A673 (cell line): ENCODE results near the gene CHEK2. TPM values are rescaled to one million over a fixed set of nuclear protein-coding genes. Genes with fewer than 3 reads are reported as not detected.
A peak's percentile ranks its signal among the peaks of the same experiment; 100 is the strongest.

Experiments used
- BruUV-seq: library from RNA; stranded (reverse); fragments of 400-500 nt; replicated peaks from 2 replicates; lab custom pipeline; 2021; lab: Mats Ljungman, UMichigan
- CTCF ChIA-PET: fragments of 300-600 bp; sonication (Branson Sonifier 250); formaldehyde crosslinking; loops from one replicate; lab custom pipeline; 2022; ENCODE audit warnings: antibody characterized with exemption; lab: Charles Lee
- POLR2A ChIA-PET: fragments of 300-600 bp; sonication (Branson Sonifier 250); formaldehyde crosslinking; loops from one replicate; lab custom pipeline; 2022; ENCODE audit warnings: antibody characterized with exemption; ENCODE audit not compliant: low non-redundant PET; lab: Charles Lee
- DNase-seq: peaks from one replicate; pipeline ENCODE4 v3.0.0-alpha.2; 2015; ENCODE audit warnings: low spot score
- H3K27ac ChIP-seq: fragments of 200-600 bp; sonication (generic); 2 replicates; pipeline ENCODE4 v1.5.1; 2016; ENCODE audit warnings: mixed run types, low read depth, mild to moderate bottlenecking, mixed read lengths, antibody characterized with exemption, low read length; ENCODE audit not compliant: poor library complexity, severe bottlenecking
- H3K27me3 ChIP-seq: fragments of 200-600 bp; sonication (generic); replicated peaks from 2 replicates; pipeline ENCODE4 v1.6.1; 2017; ENCODE audit warnings: mixed run types, low read depth, mild to moderate bottlenecking, mixed read lengths, antibody characterized with exemption, low read length; ENCODE audit not compliant: insufficient read depth, poor library complexity
- H3K36me3 ChIP-seq: fragments of 200-600 bp; sonication (generic); 2 replicates; pipeline ENCODE4 v1.6.1; 2016; ENCODE audit warnings: mixed run types, mild to moderate bottlenecking, mixed read lengths, antibody characterized with exemption, low read length; ENCODE audit not compliant: insufficient read depth, poor library complexity, severe bottlenecking
- H3K4me1 ChIP-seq: fragments of 200-600 bp; sonication (generic); 2 replicates; pipeline ENCODE4 v1.6.1; 2017; ENCODE audit warnings: mixed run types, mild to moderate bottlenecking, mixed read lengths, antibody characterized with exemption, low read length; ENCODE audit not compliant: insufficient read depth, poor library complexity, severe bottlenecking
- H3K4me3 ChIP-seq: fragments of 200-600 bp; sonication (generic); 2 replicates; pipeline ENCODE4 v1.5.1; 2016; ENCODE audit warnings: low read depth, mixed run types, mild to moderate bottlenecking, mixed read lengths, low read length; ENCODE audit not compliant: poor library complexity, severe bottlenecking
- H3K9me3 ChIP-seq: fragments of 200-600 bp; sonication (generic); 2 replicates; pipeline ENCODE4 v1.6.1; 2016; ENCODE audit warnings: mixed run types, low read depth, mild to moderate bottlenecking, mixed read lengths, antibody characterized with exemption, low read length; ENCODE audit not compliant: poor library complexity, severe bottlenecking
- EZH2 ChIP-seq: fragments of 200-600 bp; sonication (generic); IDR thresholded peaks from 2 replicates; pipeline ENCODE4 v1.6.1; 2017; ENCODE audit warnings: borderline replicate concordance, low read depth, mild to moderate bottlenecking, mixed read lengths, antibody characterized with exemption, low read length; ENCODE audit not compliant: poor library complexity, severe bottlenecking
- intact Hi-C: fragments of 100-400 bp; cut with micrococcal nuclease; formaldehyde crosslinking; loops from one replicate; pipeline ENCODE4 v1.10.0; 2022; ENCODE audit not compliant: unreplicated experiment
- total RNA-seq: library from RNA; stranded (reverse); gene quantifications from 2 replicates; pipeline ENCODE4 v1.2.3, GENCODE V29; 2021
- TF ChIP-seq, protein P1 (sequence below): fragments of 300-800, 200-600 bp; sonication (generic); conservative IDR thresholded peaks from 2 replicates; pipeline ENCODE4 v1.5.1; 2017; ENCODE audit warnings: low read depth, mild to moderate bottlenecking, antibody characterized with exemption, low read length, moderate library complexity, mixed read lengths

Gene CHEK2
- total RNA-seq, 1 experiment from 2014 or later: 53.7 TPM

DNA sequence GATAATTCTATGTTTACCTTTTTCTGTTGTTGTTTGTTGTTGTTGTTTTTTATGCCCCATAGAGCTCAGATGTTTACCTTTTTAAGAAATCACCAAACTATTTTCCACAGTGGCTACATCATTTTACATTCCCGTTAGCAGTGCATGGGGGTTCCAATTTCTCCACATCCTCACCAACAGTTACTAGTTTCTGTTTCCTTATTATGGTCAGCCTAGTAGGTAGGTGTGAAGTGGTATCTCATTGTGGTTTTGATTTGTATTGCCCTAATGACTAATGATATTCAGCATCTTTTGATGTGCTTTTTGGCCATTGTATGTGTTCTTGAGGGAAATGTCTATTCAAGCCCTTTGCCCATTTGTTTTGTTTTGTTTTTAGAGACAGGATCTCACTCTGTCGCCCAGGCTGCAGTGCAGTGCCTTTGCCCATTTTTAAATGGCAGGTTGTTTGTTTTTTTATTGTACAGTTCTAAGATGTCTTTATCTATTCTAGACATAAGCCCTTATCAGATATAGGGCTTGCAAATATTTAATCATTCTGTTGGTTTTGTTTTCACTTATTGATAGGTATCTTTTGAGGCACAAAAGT, 27.5 kb downstream of the CHEK2 start:
- peaks cover 28% of the 10 kb centered on the region for H3K36me3 ChIP-seq
- no TSS peak for BruUV-seq
- ChIA-PET POLR2A (no interaction called here), CTCF (no interaction called here)
- DNase-seq: no peak
- no peak for TF ChIP-seq EZH2
- TF ChIP-seq, protein P1, sequence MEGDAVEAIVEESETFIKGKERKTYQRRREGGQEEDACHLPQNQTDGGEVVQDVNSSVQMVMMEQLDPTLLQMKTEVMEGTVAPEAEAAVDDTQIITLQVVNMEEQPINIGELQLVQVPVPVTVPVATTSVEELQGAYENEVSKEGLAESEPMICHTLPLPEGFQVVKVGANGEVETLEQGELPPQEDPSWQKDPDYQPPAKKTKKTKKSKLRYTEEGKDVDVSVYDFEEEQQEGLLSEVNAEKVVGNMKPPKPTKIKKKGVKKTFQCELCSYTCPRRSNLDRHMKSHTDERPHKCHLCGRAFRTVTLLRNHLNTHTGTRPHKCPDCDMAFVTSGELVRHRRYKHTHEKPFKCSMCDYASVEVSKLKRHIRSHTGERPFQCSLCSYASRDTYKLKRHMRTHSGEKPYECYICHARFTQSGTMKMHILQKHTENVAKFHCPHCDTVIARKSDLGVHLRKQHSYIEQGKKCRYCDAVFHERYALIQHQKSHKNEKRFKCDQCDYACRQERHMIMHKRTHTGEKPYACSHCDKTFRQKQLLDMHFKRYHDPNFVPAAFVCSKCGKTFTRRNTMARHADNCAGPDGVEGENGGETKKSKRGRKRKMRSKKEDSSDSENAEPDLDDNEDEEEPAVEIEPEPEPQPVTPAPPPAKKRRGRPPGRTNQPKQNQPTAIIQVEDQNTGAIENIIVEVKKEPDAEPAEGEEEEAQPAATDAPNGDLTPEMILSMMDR: no peak
- H3K9me3 ChIP-seq: no peaks in the 10 kb centered on the region
- intact Hi-C loops: no loop called here
- H3K4me3 ChIP-seq: no peak overlapping the region
- no peak overlapping the region for H3K27ac ChIP-seq
- no peaks in the 10 kb centered on the region for H3K27me3 ChIP-seq
- H3K4me1 ChIP-seq: peaks cover 35% of the 10 kb centered on the region

DNA sequence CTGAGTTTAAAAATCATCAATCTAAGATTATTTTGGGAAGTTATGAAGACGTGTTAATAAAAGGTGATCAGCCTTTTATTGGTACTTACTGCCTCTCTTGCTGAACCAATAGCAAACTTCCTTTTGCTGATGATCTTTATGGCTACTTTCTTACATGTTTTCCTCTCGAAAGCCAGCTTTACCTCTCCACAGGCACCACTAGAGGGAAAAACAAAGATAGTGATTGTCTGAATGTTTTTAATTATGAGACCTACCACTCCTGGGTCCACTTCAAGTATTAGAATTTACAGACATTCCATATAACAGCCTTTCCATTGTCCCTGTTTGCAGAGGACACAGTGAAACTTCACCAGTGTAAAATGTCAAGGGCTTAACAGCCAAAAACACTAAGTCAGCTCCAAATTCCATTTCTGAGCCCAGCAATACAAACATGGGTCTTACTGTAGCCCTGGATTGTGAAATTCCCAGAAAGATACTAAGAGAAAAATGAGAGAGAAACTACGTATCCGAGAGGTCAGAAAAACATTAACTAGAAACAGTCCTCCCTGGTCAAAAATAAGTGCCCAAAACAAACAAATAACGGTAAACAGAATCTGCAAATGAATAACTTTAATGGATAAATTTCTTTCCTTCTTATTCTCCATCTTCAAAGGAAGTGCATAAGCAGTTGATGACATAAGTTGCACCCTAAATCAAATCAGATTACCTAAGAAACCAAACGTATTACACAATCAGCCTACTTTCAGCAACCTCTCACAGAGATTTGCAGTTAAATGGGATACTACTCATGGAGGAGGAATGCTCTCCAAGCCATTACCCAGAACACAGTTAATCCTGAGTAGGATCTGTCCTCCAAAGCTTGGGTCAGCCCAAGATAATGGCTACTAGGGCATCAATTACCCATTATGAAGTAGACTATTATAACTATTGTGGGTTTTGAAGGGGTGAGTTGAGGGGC, 29.5 kb downstream of the CHEK2 start:
- Histone ChIP-seq H3K27ac (peak overlapping the region; percentile 79), H3K36me3 (peaks cover 21% of the 10 kb centered on the region), H3K4me3 (no peak overlapping the region), H3K4me1 (peaks cover 35% of the 10 kb centered on the region), H3K9me3 (no peaks in the 10 kb centered on the region), H3K27me3 (no peaks in the 10 kb centered on the region)
- ChIA-PET POLR2A (interaction anchor here (0.6 kb wide), 1 partner anchor 41 kb away, joined by 5 read pairs; no protein-coding TSS in a partner anchor), CTCF (no interaction called here)
- peak; percentile 81 for DNase-seq
- BruUV-seq: TSS peak; percentile 24
- intact Hi-C loops: no loop called here
- TF ChIP-seq, protein P1: no peak
- no peak for TF ChIP-seq EZH2

DNA sequence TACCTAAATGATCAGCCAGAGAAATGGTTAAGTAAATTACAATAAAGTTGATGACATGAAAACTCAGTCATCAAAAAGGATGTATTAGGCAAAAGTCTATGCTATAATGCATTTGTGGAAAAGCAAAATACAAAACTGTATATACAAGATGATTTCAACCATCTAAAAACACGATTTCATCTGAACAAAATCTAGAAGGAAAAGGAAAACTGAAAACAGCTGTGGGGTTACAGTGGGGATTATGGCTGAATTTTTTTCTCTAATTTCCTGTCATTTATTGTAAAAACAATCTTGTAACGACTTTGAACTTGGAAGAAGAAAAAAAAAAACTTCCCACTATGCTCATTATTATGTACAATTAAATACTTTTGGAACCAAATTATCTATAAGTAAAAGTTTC, 30.3 kb downstream of the CHEK2 start:
- Histone ChIP-seq H3K27ac (peak overlapping the region; percentile 79), H3K4me1 (peaks cover 35% of the 10 kb centered on the region), H3K4me3 (no peak overlapping the region), H3K9me3 (no peaks in the 10 kb centered on the region), H3K27me3 (no peaks in the 10 kb centered on the region), H3K36me3 (peaks cover 21% of the 10 kb centered on the region)
- DNase-seq: no peak
- CTCF ChIA-PET: no interaction called here
- intact Hi-C loops: no loop called here
- no TSS peak for BruUV-seq
- POLR2A ChIA-PET: no interaction called here
- TF ChIP-seq EZH2: no peak
- TF ChIP-seq, protein P1: no peak
